HG03378 (cell line): Measurements from ENCODE around the gene FAM162B.
A peak's percentile ranks its signal among the peaks of the same experiment; 100 is the strongest.
"Not testable (repeated sequence)": the region's sequence is repeated elsewhere in the genome, so short reads cannot be mapped to it uniquely, and the experiment has no call there.

Experiments used
- ATAC-seq: cut with Tn5 transposase; IDR thresholded peaks from one replicate; pipeline ENCODE4 v1.9.1; 2021; ENCODE audit warnings: mild to moderate bottlenecking, moderate library complexity; ENCODE audit not compliant: unreplicated experiment

FAM162B gene

DNA sequence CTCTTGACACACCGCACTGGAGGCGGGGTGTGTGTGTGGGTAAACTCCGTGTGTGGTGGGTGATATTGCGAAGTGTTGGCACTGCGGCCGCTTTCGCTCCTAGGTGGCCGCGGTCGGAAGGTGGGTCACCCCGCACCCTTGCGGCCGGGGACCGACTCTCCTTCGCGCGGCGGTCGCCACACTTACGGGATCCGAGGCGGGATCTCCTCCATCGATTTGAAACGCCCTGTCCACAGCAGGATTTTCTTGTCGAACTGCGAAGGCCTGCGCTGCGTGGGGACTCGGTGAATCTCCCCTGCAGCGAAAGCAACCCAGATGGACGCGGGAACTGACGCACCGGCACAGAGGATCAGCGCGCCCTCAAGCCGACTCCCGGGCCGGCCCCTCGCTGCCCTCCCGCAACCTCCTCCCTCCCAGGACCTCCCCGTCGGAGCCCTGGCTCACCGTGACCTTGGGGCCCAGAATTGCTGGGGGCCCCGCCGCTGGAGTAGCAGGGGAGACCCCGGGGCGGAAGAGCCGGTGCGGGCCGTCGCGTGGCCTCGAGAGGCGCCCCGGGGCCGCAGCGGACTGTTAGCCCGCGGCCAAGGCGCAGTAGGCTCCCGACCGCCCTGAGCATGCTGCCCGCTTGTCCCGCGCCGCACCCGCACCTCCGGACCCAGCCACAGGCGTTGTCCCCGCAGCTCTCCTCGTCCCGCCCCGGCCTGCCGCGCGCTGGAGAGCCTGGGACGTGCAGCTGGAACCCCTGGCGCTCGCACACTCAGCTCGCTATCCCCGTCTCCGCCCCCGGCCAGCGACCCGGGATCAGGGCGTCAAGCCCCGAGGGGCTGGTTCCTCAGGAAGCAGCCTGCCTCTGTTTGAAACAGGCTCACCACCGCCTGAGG, at the start of gene FAM162B:
Gene FAM162B (minus strand): TSS at position 759 of the 881 bp plus-strand sequence. CDS start 143 bp downstream, at position 616.
- no peak for ATAC-seq

DNA sequence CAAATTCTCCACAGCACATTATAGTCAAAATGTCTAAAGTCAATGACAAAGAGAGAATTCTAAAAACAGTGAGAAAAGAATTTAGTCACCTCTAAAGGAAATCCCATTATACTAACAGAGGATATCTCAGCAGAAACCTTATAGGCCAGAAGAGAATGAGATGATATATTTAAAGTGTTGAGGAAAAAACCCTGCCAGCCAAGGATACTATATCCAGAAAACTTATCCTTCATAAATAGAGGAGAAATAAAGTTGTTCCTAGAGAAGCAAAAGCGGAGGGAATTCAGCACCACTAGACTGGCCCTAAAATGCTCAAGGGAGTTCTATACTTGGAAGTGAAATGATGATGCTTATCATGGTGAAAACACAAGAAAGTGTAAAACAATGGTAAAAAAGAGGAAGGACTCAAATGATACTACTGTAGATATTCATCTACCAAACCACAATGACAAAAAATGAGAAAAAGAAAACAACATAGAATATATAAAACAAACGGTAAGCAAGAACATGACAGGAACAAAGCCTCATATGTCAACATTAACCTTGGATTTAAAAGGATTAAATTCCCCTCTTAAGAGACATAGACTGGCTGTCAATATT, 46.6 kb upstream of the FAM162B start:
- ATAC-seq = no peak

DNA sequence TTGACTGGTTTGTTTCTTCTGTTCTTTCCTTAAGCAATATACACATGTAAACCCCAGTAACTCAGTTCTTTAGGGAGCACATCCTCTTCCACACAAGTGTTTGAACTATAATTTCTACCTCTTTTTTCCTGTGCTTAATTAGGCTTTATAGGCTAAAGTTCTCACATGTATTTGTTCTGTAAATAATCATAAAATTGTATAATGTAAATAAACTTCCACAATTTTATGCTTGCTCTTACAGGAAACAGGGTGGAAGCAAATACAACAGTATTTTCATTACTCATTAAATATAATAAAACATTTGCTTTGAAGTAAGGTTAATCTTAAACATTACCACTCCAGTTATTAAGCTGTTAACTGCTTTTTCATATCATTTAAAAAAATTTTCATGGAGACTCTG, 36.5 kb upstream of the FAM162B start:
- ATAC-seq = no peak

DNA sequence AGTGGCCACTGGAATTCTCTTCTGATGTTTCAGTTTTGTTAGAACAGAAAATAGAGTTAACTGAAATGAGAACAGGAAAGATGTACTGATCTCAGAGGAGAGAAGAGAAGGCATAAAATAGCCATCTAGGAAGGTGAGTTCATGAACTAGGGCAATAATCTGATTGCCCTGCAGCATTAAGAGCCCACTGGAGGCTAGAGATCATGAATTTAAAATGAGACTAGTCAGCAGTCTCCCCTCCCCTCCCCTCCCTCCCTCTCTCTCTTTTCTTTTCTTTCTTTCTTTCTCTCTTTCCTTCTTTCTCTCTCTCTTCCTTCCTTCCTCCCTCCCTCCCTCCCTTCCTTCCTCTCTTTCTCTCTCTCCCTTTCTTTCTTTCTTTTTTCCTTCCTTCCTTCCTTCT, 34.4 kb upstream of the FAM162B start:
- no peak for ATAC-seq

DNA sequence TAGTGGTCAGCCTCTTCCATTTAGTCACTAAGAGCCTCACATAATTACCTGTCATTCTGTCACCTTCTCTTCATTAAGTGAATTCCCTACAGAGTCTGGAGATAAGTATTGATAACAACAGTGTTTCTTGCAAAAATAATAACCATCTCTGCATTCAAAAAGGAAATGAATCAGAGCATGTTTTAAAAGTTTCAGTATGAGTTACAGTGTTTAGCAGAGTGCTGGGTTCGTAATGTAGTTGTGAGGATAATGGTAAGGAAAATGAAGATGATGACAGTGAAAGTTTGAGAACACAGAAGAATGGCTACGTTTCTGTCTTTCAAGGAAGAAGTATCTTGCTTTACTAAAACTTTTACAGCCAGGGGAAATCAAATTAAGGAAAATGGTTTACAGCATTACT, 32.1 kb upstream of the FAM162B start:
- peak; percentile 44 for ATAC-seq

DNA sequence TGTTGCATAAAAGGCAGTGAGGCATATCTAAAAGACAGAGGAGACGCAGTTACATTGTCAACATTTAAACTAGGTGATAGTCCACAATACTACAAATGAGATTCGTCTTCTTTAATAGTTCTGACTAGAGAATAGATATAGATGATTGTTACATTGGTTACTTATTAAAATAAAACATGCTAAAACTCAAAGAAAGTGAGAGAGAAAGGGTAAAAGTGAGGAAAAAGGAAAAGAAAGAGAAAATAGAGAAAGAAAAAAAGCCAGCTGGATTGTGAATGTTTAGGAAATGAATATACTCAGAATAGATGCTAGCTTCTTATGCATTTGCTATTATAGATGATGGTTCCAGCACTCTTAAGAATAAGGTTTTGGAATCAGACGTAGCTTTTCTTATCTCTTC, 27.7 kb upstream of the FAM162B start:
- no peak for ATAC-seq

DNA sequence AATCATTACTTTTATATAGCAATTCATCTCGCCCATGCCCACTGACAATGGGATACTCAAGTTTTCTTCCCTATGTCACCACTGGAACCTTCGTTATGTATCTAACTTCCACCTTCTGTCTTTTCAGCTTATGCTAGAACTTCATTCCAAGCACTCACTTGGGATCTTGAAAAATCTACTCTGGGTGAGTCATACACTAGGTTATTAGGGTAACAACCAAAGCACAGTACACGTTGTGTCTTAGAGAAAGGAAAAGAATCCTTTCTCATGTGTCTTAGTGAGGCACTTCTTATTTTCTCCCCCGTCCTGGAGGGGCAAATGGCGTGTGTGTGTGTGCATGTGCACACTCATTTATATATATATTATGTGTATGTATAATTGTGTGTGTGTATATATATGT, 18.3 kb upstream of the FAM162B start:
- ATAC-seq = no peak

DNA sequence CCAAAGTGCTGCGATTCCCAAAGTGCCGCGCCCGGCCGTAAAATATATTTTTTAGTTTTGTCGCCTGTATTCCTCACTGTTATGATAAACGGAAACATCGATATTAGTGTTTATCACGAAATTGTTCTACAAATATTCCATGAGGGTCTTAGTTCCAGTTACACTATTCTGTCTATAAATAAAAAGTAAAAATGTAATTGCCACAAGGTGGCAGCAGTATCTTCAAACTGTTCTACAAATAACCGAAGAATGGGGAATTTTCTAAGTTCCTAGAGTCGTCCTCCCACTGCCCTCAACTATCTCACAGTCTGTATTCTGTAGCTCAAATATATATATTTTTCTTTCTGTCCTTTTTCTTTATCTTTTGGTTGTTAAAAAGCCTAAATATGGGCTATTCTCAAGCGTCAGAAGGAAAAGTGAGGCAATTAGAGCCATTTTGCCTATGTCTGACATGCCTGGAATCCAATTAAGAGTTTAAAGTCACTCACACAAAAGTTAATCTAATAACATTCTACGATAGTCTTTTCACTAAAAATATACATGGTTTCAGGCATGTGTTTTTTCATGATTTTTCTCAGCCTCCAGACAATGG, 14.2 kb upstream of the FAM162B start:
- ATAC-seq = no peak

DNA sequence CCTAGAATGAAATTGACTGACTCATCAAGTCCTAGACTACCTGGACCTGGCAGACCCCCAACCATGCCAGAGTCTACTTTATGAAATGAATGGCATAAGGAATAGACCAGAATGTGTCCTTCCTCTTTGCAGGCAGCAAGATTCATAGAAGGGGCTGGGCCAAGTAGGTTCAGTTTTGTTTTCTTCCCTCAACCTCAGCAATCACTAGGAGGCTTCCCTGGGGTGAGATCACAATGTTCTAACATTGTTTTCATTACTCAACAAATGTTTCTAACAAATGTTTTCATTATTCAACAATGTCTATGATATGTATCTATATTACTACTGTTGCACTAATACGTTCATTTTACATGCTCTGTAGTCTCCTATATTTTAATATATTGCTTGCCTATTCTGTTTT, 8.4 kb upstream of the FAM162B start:
- no peak for ATAC-seq

DNA sequence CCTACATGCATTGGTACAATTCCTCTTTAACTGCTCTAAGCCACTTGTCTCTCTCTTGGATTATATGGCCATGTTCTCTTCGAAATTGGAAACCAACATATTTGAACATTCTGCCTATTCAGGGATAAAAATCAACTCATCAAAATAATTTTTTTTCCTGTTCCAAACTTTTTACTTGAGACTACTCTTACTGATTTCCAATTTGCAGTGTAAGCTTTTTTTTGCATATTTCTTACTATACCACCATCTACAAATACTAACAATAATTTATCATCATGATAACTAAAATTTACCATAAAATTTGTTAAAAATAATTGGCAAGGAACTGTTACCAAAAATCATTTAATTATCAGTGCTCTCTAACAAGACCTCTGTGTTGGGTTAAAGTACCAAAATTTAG, 6.9 kb upstream of the FAM162B start:
- no peak for ATAC-seq

DNA sequence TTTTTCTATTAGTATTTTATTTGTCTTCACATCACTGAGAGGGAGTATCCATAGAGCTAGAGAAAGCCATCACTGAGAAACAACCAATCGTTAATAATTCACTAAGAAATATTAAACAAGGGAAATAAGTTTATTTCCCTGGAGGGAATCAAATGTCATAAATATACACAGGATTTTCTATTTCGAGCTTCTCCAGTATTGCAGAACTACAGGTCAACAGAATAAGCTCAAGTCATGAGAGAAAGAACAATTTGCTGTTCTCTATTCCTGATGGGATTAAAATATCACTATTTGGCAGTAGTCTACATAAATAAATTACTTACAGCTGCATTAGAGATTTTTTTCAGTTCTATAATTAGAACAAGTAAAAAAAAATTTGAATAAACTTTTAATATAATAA, 2.2 kb upstream of the FAM162B start:
- ATAC-seq = no peak

DNA sequence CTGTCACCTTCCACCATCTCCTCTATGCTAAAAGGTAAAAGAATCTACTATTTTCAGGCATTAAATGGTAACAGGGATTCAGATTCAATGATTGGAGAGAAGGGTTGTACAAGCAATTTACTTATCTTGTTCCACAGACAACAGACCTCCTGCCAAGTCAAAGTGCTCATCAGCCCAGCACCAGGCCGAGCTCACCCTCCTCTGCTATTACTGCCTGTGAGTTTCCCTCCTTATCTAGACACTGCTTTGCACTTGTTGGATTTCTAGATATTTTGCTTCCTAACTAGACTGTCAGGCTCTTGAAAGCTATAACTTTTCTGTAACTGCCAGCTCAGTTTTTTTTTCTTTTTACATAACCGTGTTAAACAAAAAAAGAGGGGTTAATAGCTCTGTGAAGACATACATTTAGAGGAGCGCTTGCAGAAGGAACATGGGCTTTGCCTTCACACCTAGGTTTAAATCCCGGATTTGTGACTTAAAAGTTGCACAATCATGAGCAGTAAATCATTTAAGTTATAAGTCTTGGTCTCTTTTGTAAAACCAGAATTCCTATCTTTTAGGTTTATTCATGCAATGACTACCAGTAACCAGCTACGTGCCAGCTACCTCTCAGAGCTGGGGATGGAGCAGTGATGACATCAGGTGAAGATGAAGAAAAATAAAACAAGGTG, 1.1 kb upstream of the FAM162B start:
- ATAC-seq = no peak

DNA sequence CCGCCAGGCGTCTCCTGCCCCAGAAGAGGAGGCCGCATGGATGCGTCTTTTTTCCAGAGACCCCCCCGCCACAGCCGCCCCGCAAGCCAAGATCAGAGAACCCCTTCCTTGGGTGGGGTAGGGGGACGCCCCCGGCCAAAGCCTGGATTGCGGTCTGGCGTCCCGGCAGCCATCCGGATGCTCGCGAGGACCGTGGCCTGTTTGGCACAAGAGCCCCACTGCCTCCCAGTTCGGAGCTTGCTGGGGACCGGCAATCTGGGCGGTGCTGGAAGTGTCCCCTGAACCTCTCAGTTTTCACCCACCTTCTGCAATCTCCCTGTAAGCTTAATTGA, 924 bp downstream of the FAM162B start:
- no peak for ATAC-seq

DNA sequence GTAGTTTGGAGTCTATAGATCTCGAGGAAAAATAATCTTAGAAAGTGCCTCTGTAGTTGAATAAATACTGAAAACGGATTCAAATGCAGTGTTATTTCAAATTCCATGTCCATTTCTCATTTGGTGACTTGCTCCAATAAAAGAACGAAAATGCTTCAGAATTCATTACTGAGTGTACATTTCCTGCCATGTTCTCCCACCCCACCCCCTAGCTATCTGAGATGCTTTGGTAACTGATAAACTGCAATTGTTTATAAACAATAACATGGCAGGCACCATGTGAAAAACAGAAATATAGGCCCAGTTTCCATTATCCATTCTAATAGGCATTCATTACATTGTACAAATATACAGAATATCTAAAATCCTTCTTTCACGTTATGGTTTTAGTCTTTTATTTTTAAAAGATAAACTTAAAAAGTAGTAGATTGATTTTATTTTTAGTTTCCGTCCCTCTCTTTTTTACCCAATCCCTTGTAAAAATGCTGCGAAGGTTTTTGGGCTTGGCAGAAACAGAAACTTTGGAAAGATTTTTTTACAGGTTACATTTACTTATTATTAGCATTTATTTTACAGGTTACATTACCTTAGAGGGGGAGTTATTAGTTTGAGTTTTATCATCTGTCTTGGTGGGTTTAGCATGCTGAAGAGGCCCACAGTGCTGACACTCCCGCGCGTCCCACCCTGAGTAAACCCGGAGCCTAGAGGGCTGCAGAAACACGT, 1.5 kb downstream of the FAM162B start:
- no peak for ATAC-seq

DNA sequence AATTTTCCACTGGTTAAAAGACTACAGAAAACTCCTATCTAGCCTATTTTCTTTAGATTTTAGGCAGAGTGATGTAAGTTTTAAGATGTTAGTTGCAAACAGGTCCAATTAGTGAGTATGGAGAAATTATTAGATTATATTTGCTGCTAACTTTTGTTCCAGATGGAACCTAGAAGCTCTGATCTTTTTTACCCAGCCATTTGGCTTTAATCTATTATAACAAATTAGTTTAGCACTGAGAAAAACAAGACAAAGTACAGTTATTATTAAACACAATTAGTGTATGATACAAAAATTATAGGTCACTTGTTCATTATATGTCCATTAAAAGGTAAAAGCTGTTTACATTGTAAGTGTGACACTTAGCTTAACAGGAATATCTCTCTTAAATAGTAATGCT, 2.5 kb downstream of the FAM162B start:
- no peak for ATAC-seq

DNA sequence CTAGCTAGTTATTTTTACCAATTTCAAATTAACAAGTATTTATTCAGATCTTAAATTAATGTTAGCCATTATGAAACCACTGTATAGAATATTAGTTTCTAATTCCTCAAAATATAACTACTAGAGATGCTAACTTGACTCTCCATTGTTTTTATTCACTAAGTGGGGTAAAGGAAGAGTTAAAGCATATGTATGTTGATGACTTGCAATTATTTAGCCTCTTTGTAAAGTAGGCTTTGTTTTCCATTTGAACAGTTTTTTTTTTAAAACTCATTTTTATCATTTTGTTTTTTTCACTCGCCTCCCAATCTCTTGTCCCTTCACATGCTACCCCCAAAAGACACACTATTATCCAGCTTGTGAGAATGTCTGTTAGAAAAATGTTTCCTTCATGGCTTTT, 3.3 kb downstream of the FAM162B start:
- no peak for ATAC-seq

DNA sequence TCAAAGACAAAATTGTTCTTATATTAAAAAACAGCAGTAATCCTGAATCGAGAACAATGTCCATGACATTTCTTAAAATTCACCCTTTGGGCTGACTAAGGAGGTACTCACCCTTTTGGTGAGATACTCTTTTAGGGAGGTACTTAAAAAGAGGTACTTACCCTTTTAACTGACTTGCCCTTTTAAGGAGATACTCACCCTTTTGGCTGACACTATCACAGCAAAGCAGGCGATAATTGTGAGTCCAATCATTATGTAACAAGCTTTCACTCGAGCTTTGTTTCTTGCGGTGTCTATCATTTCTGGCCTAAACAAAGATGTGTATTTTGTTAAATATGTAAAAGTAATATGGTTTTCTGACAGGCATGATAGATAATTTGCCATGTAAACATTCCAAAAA, 3.7 kb downstream of the FAM162B start:
- no peak for ATAC-seq

DNA sequence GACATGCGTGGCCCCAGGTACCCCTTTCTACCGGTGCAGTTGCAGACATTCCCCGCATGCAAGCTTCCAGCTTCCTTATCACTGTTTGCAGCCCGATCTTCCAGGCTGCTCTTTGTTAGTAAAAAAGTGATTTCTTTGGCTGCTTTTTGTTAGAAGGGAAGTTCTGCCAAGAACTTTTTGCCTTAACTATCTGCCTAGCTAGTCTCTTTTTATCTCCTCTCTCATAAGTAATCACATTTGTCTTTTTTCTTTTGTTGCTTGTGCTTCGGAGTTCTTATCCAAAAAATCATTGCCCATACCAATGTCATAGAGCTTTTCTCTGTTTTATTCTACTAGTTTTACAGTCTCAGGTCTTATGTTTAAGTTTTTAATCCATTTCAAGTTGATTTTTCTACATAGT, 20.3 kb downstream of the FAM162B start:
- no peak for ATAC-seq

DNA sequence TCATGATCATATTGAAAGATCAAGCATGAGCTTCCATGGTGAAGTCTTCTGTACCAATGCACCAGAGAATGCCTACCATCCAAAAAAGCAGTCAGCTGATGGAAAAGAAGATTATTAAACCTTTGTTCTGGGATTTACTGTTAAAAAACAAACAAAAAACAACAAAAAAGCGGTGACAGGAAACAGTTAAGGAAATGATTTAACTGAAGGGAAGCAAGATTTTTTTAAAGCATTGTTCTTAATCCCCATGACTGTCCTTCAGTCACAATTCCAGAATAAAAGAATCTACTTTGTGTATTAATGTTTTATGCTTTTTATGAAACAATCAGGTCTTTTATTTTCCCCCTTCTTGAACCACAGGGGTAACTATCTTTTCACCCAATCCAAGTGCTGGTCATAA, 23.9 kb downstream of the FAM162B start:
- no peak for ATAC-seq

DNA sequence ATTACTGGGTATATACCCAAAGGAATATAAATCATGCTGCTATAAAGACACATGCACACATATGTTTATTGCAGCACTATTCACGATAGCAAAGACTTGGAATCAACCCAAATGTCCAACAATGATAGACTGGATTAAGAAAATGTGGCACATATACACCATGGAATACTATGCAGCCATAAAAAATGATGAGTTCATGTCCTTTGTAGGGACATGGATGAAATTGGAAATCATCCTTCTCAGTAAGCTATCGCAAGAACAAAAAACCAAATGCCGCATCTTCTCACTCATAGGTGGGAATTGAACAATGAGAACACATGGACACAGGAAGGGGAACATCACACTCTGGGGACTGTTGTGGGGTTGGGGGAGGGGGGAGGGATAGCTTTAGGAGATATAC, 25.0 kb downstream of the FAM162B start:
- not testable (repeated sequence) for ATAC-seq

DNA sequence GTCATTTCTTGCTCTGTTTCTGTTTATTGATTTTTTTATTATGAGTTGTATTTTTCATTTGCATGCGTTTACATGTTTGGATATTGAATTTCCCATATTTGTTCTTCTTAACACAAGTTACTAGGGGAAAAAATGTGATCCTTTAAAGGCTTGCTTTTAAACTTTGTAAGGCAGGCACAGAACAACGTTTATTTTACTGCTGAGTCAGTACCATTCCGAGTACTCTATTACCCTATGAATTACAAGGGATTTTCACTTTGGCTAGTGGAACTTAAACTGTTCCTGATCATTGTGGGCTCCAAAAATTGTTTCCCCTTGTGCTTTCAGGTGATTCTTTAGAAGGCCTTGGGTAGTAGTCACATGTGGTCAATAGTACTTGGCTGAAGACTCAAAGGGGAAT, 28.5 kb downstream of the FAM162B start:
- ATAC-seq = no peak
